ENCODE results near the gene SLC29A2.
A peak's percentile ranks its signal among the peaks of the same experiment; 100 is the strongest.

The SLC29A2 gene

GRCh38 chr11:66336234-66337102, 35.1 kb downstream of the SLC29A2 start, which contains the start of gene RIN1:
Gene RIN1, minus strand, starts transcription at chr11:66336434. Its CDS starts 32 bp downstream, at chr11:66336402.
- TF ChIP-seq POLR2A (IDR thresholded peaks at IDR 0.05; ENCODE audit: low read depth, low read length): peak; percentile 69
- FAIRE-seq (peak; percentile 53), DNase-seq (ENCODE audit: insufficient read length, low spot score) (peak; percentile 98)

GRCh38 chr11:66335531-66336233, 35.9 kb downstream of the SLC29A2 start:
- peak; percentile 25 for TF ChIP-seq POLR2A (IDR thresholded peaks at IDR 0.05; ENCODE audit: low read depth, low read length)
- FAIRE-seq: no peak
- peak; percentile 51 for DNase-seq (ENCODE audit: insufficient read length, low spot score)

GRCh38 chr11:66334605-66335442, 36.7 kb downstream of the SLC29A2 start:
- no peak for FAIRE-seq
- no peak for DNase-seq (ENCODE audit: insufficient read length, low spot score)
- TF ChIP-seq POLR2A (IDR thresholded peaks at IDR 0.05; ENCODE audit: low read depth, low read length): no peak

- no peak for DNase-seq (ENCODE audit: insufficient read length, low spot score)
- FAIRE-seq: no peak
- TF ChIP-seq POLR2A (IDR thresholded peaks at IDR 0.05; ENCODE audit: low read depth, low read length): no peak
Measured at GRCh38 chr11:66333896-66334604, 37.5 kb downstream of the SLC29A2 start.

GRCh38 chr11:66333220-66333877, 38.2 kb downstream of the SLC29A2 start:
- FAIRE-seq (no peak), DNase-seq (ENCODE audit: insufficient read length, low spot score) (no peak)
- TF ChIP-seq POLR2A (IDR thresholded peaks at IDR 0.05; ENCODE audit: low read depth, low read length): no peak

- no peak for TF ChIP-seq POLR2A (IDR thresholded peaks at IDR 0.05; ENCODE audit: low read depth, low read length)
- DNase-seq (ENCODE audit: insufficient read length, low spot score) (no peak), FAIRE-seq (no peak)
Measured at GRCh38 chr11:66332371-66333219, 39.0 kb downstream of the SLC29A2 start.

- FAIRE-seq (no peak), DNase-seq (ENCODE audit: insufficient read length, low spot score) (no peak)
- TF ChIP-seq POLR2A (IDR thresholded peaks at IDR 0.05; ENCODE audit: low read depth, low read length): no peak
Measured at GRCh38 chr11:66331542-66332370, 39.8 kb downstream of the SLC29A2 start.

- no peak for TF ChIP-seq POLR2A (IDR thresholded peaks at IDR 0.05; ENCODE audit: low read depth, low read length)
- DNase-seq (ENCODE audit: insufficient read length, low spot score) (no peak), FAIRE-seq (no peak)
Measured at GRCh38 chr11:66330931-66331330, 40.6 kb downstream of the SLC29A2 start.

- FAIRE-seq (no peak), DNase-seq (ENCODE audit: insufficient read length, low spot score) (no peak)
- no peak for TF ChIP-seq POLR2A (IDR thresholded peaks at IDR 0.05; ENCODE audit: low read depth, low read length)
Measured at GRCh38 chr11:66329165-66329673, 42.3 kb downstream of the SLC29A2 start.

GRCh38 chr11:66328302-66329144, 43.0 kb downstream of the SLC29A2 start:
- no peak for TF ChIP-seq POLR2A (IDR thresholded peaks at IDR 0.05; ENCODE audit: low read depth, low read length)
- FAIRE-seq (no peak), DNase-seq (ENCODE audit: insufficient read length, low spot score) (peak; percentile 72)

Measured in H54 (cell line).